CD4-positive, CD25-positive, alpha-beta regulatory T cell (primary cell): Measurements from ENCODE around the gene FGF9. TPM values are rescaled to one million over a fixed set of nuclear protein-coding genes. Genes with fewer than 3 reads are reported as not detected.

Experiments used
- ATAC-seq, 2 donors: fragments of 150-1000 bp; cut with Tn5 transposase; one replicate each; pipeline ENCODE4 v1.10.0; 2021; ENCODE audit warnings: low read depth in 2 of 2, moderate number of reproducible peaks in 2 of 2, moderate library complexity in 1 of 2
- DNase-seq, 3 donors: peaks; one replicate each; pipeline versions ENCODE4 v3.0.0 to v3.0.0-alpha.2; 2012 to 2022; ENCODE audit warnings: mixed read lengths in 1 of 3
- H3K27ac ChIP-seq: one replicate; pipeline ENCODE4 v1.7.0; 2013; ENCODE audit warnings: mild to moderate bottlenecking, low read length; ENCODE audit not compliant: insufficient read depth, poor library complexity, severe bottlenecking
- H3K27me3 ChIP-seq: one replicate; pipeline ENCODE4 v1.7.0; 2013; ENCODE audit warnings: low read length; ENCODE audit not compliant: control insufficient read depth, insufficient read depth
- H3K36me3 ChIP-seq: one replicate; pipeline ENCODE4 v1.7.0; 2013; ENCODE audit warnings: mild to moderate bottlenecking, low read length, moderate library complexity; ENCODE audit not compliant: control insufficient read depth, insufficient read depth
- H3K4me1 ChIP-seq: 2 replicates; pipeline ENCODE4 v1.7.0; 2013; ENCODE audit warnings: mild to moderate bottlenecking, low read length; ENCODE audit not compliant: insufficient read depth, control insufficient read depth, poor library complexity, severe bottlenecking
- H3K4me3 ChIP-seq: one replicate; pipeline ENCODE4 v1.7.0; 2013; ENCODE audit warnings: low read depth, mild to moderate bottlenecking, low read length, moderate library complexity
- H3K9me3 ChIP-seq, 2 experiments: 1 replicate in 1 of 2; 2 replicates in 1 of 2; pipeline ENCODE4 v1.7.0; 2013; ENCODE audit warnings: low read length in 2 of 2, mild to moderate bottlenecking in 1 of 2, moderate library complexity in 1 of 2; ENCODE audit not compliant: control insufficient read depth in 2 of 2
- H3K27ac Mint-ChIP-seq, 3 donors: one replicate each; pipeline ENCODE4 v1.8.0; 2020 to 2022; ENCODE audit warnings: mild to moderate bottlenecking in 3 of 3, mixed read lengths in 3 of 3, moderate library complexity in 2 of 3
- H3K27me3 Mint-ChIP-seq: one replicate; pipeline ENCODE4 v1.8.0; 2022; ENCODE audit warnings: mild to moderate bottlenecking, mixed read lengths
- H3K36me3 Mint-ChIP-seq: one replicate; pipeline ENCODE4 v1.8.0; 2020; ENCODE audit warnings: mixed read lengths
- H3K4me1 Mint-ChIP-seq, 4 donors: one replicate each; pipeline ENCODE4 v1.8.0; 2020 to 2022; ENCODE audit warnings: mixed read lengths in 4 of 4, mild to moderate bottlenecking in 1 of 4
- H3K4me3 Mint-ChIP-seq, 4 donors: one replicate each; pipeline ENCODE4 v1.8.0; 2020 to 2022; ENCODE audit warnings: mild to moderate bottlenecking in 4 of 4, mixed read lengths in 4 of 4, moderate library complexity in 3 of 4
- H3K9me3 Mint-ChIP-seq, 7 donors: one replicate each; pipeline ENCODE4 v1.8.0; 2020 to 2022; ENCODE audit warnings: mixed read lengths in 7 of 7, mild to moderate bottlenecking in 3 of 7, moderate library complexity in 2 of 7
- polyA plus RNA-seq, 4 donors: library from polyadenylated mRNA; unstranded; fragments of 300-500 nt; fragmentation: Illumina TruSeq; gene quantifications; one replicate each; pipeline ENCODE4 v1.2.3, GENCODE V29; 2021
- total RNA-seq: library from RNA; stranded (reverse); gene quantifications from one replicate; pipeline ENCODE4 v1.2.3, GENCODE V29; 2022

Gene FGF9
- total and polyA plus RNA-seq, 5 donors from 2014 or later: 0.35 to 2.3 (median 1.00) TPM; not detected in 1

GRCh38 chr13:21688056-21688455 lies 17.2 kb downstream of the FGF9 start:
- ATAC-seq: no peak

GRCh38 chr13:21689097-21689496 lies 18.2 kb downstream of the FGF9 start:
- Histone ChIP-seq H3K36me3 (no peaks in the 10 kb centered on the region), H3K9me3 (no peaks in the 10 kb centered on the region), H3K27ac (no peak overlapping the region), H3K27me3 (peaks cover 3% of the 10 kb centered on the region), H3K4me3 (no peak overlapping the region), H3K4me1 (no peaks in the 10 kb centered on the region)
- peaks cover 23% of the 10 kb centered on the region for H3K27me3 Mint-ChIP-seq
- H3K9me3 Mint-ChIP-seq: peaks cover 0 to 1% (median 0%) of the 10 kb centered on the region in 7 donors
- no peak overlapping the region for H3K27ac Mint-ChIP-seq
- no peak for ATAC-seq
- H3K4me3 Mint-ChIP-seq: no peak overlapping the region
- peaks cover 11% of the 10 kb centered on the region for H3K36me3 Mint-ChIP-seq
- no peak for DNase-seq
- H3K4me1 Mint-ChIP-seq: no peaks in the 10 kb centered on the region

More at GRCh38 chr13:21688056-21688455, 17.2 kb downstream of the FGF9 start:
- peaks cover 0 to 1% (median 0%) of the 10 kb centered on the region in 7 donors for H3K9me3 Mint-ChIP-seq
- H3K27ac Mint-ChIP-seq: no peak overlapping the region
- H3K27me3 ChIP-seq: peaks cover 3% of the 10 kb centered on the region
- no peaks in the 10 kb centered on the region for H3K36me3 ChIP-seq
- H3K36me3 Mint-ChIP-seq: peaks cover 13% of the 10 kb centered on the region
- no peak for DNase-seq
- H3K4me1 ChIP-seq: no peaks in the 10 kb centered on the region
- no peak overlapping the region for H3K27ac ChIP-seq
- H3K4me3 ChIP-seq: no peak overlapping the region
- H3K4me1 Mint-ChIP-seq: no peaks in the 10 kb centered on the region
- no peaks in the 10 kb centered on the region for H3K9me3 ChIP-seq
- H3K27me3 Mint-ChIP-seq: peaks cover 21% of the 10 kb centered on the region
- H3K4me3 Mint-ChIP-seq: no peak overlapping the region

GRCh38 chr13:21690955-21691354 lies 20.1 kb downstream of the FGF9 start:
- no peak overlapping the region for H3K4me3 ChIP-seq
- H3K4me3 Mint-ChIP-seq: no peak overlapping the region
- no peak overlapping the region for H3K27ac Mint-ChIP-seq
- H3K36me3 ChIP-seq: no peaks in the 10 kb centered on the region
- ATAC-seq (no peak), DNase-seq (no peak)
- H3K27me3 ChIP-seq: peaks cover 4% of the 10 kb centered on the region
- peaks cover 9% of the 10 kb centered on the region for H3K27me3 Mint-ChIP-seq
- no peaks in the 10 kb centered on the region for H3K4me1 ChIP-seq
- H3K27ac ChIP-seq: no peak overlapping the region
- peaks cover 0 to 1% (median 0%) of the 10 kb centered on the region in 7 donors for H3K9me3 Mint-ChIP-seq
- peaks cover 4% of the 10 kb centered on the region for H3K36me3 Mint-ChIP-seq
- H3K9me3 ChIP-seq: no peaks in the 10 kb centered on the region
- H3K4me1 Mint-ChIP-seq: no peaks in the 10 kb centered on the region

- H3K9me3 ChIP-seq: no peaks in the 10 kb centered on the region
- no peak overlapping the region for H3K4me3 ChIP-seq
- ATAC-seq: no peak
- Mint-ChIP-seq H3K4me3 (no peak overlapping the region), H3K27me3 (peaks cover 9% of the 10 kb centered on the region), H3K4me1 (no peaks in the 10 kb centered on the region), H3K9me3 (peaks cover 0 to 1% (median 0%) of the 10 kb centered on the region in 7 donors), H3K27ac (no peak overlapping the region), H3K36me3 (peaks cover 4% of the 10 kb centered on the region)
- no peaks in the 10 kb centered on the region for H3K4me1 ChIP-seq
- peaks cover 4% of the 10 kb centered on the region for H3K27me3 ChIP-seq
- DNase-seq: no peak
- H3K27ac ChIP-seq: no peak overlapping the region
- H3K36me3 ChIP-seq: no peaks in the 10 kb centered on the region
Observed at GRCh38 chr13:21691500-21691899, 20.6 kb downstream of the FGF9 start.

- Histone ChIP-seq H3K4me3 (no peak overlapping the region), H3K4me1 (no peaks in the 10 kb centered on the region), H3K27me3 (peaks cover 4% of the 10 kb centered on the region), H3K36me3 (no peaks in the 10 kb centered on the region), H3K9me3 (no peaks in the 10 kb centered on the region), H3K27ac (no peak overlapping the region)
- peaks cover 4% of the 10 kb centered on the region for H3K36me3 Mint-ChIP-seq
- peaks cover 9% of the 10 kb centered on the region for H3K27me3 Mint-ChIP-seq
- peaks cover 0 to 1% (median 0%) of the 10 kb centered on the region in 7 donors for H3K9me3 Mint-ChIP-seq
- no peaks in the 10 kb centered on the region for H3K4me1 Mint-ChIP-seq
- no peak for DNase-seq
- no peak overlapping the region for H3K4me3 Mint-ChIP-seq
- H3K27ac Mint-ChIP-seq: no peak overlapping the region
- no peak for ATAC-seq
Observed at GRCh38 chr13:21691928-21692327, 21.1 kb downstream of the FGF9 start.

- no peak overlapping the region for H3K4me3 ChIP-seq
- no peak overlapping the region for H3K27ac ChIP-seq
- no peaks in the 10 kb centered on the region for H3K4me1 Mint-ChIP-seq
- ATAC-seq: no peak
- peaks cover 6% of the 10 kb centered on the region for H3K27me3 ChIP-seq
- no peak overlapping the region for H3K4me3 Mint-ChIP-seq
- peaks cover 0 to 1% (median 0%) of the 10 kb centered on the region in 7 donors for H3K9me3 Mint-ChIP-seq
- no peaks in the 10 kb centered on the region for H3K36me3 ChIP-seq
- DNase-seq: no peak
- H3K36me3 Mint-ChIP-seq: peaks cover 4% of the 10 kb centered on the region
- H3K27me3 Mint-ChIP-seq: peaks cover 15% of the 10 kb centered on the region
- no peaks in the 10 kb centered on the region for H3K9me3 ChIP-seq
- H3K27ac Mint-ChIP-seq: no peak overlapping the region
- no peaks in the 10 kb centered on the region for H3K4me1 ChIP-seq
Observed at GRCh38 chr13:21694831-21695230, 24.0 kb downstream of the FGF9 start.

- DNase-seq (no peak), ATAC-seq (no peak)
- H3K9me3 ChIP-seq: no peaks in the 10 kb centered on the region
- H3K4me1 ChIP-seq: no peaks in the 10 kb centered on the region
- peaks cover 15% of the 10 kb centered on the region for H3K27me3 Mint-ChIP-seq
- no peaks in the 10 kb centered on the region for H3K36me3 ChIP-seq
- H3K4me1 Mint-ChIP-seq: no peaks in the 10 kb centered on the region
- peaks cover 4% of the 10 kb centered on the region for H3K27me3 ChIP-seq
- H3K27ac Mint-ChIP-seq: no peak overlapping the region
- H3K4me3 Mint-ChIP-seq: no peak overlapping the region
- peaks cover 0 to 1% (median 0%) of the 10 kb centered on the region in 7 donors for H3K9me3 Mint-ChIP-seq
- no peaks in the 10 kb centered on the region for H3K36me3 Mint-ChIP-seq
- H3K4me3 ChIP-seq: no peak overlapping the region
- H3K27ac ChIP-seq: no peak overlapping the region
Observed at GRCh38 chr13:21695546-21695945, 24.7 kb downstream of the FGF9 start.

- no peak for ATAC-seq
Observed at GRCh38 chr13:21696865-21697448, 26.1 kb downstream of the FGF9 start.

More at GRCh38 chr13:21696865-21697448, 26.1 kb downstream of the FGF9 start:
- Mint-ChIP-seq H3K27ac (no peak overlapping the region), H3K9me3 (peaks cover 0 to 1% (median 0%) of the 10 kb centered on the region in 7 donors), H3K36me3 (no peaks in the 10 kb centered on the region), H3K4me1 (no peaks in the 10 kb centered on the region), H3K4me3 (no peak overlapping the region), H3K27me3 (peaks cover 14% of the 10 kb centered on the region)
- no peak overlapping the region for H3K4me3 ChIP-seq
- H3K4me1 ChIP-seq: no peaks in the 10 kb centered on the region
- no peak for DNase-seq
- peaks cover 5% of the 10 kb centered on the region for H3K27me3 ChIP-seq
- H3K27ac ChIP-seq: no peak overlapping the region
- H3K36me3 ChIP-seq: no peaks in the 10 kb centered on the region
- H3K9me3 ChIP-seq: no peaks in the 10 kb centered on the region
